OCI-LY7 (cell line): ENCODE measurements around the gene RIOK3. TPM values are rescaled to one million over a fixed set of nuclear protein-coding genes. Genes with fewer than 3 reads are reported as not detected.

Experiments
- BruUV-seq: library from RNA; stranded (reverse); fragments of 400-500 nt; replicated peaks from 2 replicates; lab custom pipeline; 2021; lab: Mats Ljungman, UMichigan
- CTCF ChIA-PET: fragments of 300-600 bp; sonication (Branson Sonifier 250); formaldehyde crosslinking; loops from one replicate; lab custom pipeline; 2022; ENCODE audit warnings: antibody characterized with exemption; ENCODE audit not compliant: unreplicated experiment; lab: Charles Lee
- POLR2A ChIA-PET: fragments of 300-600 bp; sonication (Branson Sonifier 250); formaldehyde crosslinking; loops from one replicate; lab custom pipeline; 2022; ENCODE audit warnings: antibody characterized with exemption; lab: Charles Lee
- DNase-seq: peaks from one replicate; pipeline ENCODE4 v3.0.0-alpha.2; 2015; ENCODE audit warnings: low spot score
- H2AFZ ChIP-seq: fragments of 200-600 bp; sonication (generic), shearing (Covaris generic); 2 replicates; pipeline ENCODE4 v1.6.1; 2014; ENCODE audit warnings: mild to moderate bottlenecking, antibody characterized with exemption, low read length, moderate library complexity
- H3K27ac ChIP-seq: fragments of 200-600 bp; sonication (generic); 2 replicates; pipeline ENCODE4 v1.5.1; 2014; ENCODE audit warnings: mixed run types, low read depth, mild to moderate bottlenecking, moderate library complexity, low read length, inconsistent platforms; ENCODE audit not compliant: poor library complexity, severe bottlenecking
- H3K36me3 ChIP-seq: fragments of 200-600 bp; sonication (generic); 2 replicates; pipeline ENCODE4 v1.6.1; 2014; ENCODE audit warnings: mild to moderate bottlenecking, antibody characterized with exemption, low read length, moderate library complexity, mixed read lengths; ENCODE audit not compliant: insufficient read depth
- H3K4me1 ChIP-seq: fragments of 200-600 bp; sonication (generic); 2 replicates; pipeline ENCODE4 v1.5.1; 2014; ENCODE audit warnings: mild to moderate bottlenecking, low read length; ENCODE audit not compliant: insufficient read depth, poor library complexity, severe bottlenecking
- H3K4me2 ChIP-seq: fragments of 200-600 bp; sonication (generic); 2 replicates; pipeline ENCODE4 v1.6.1; 2014; ENCODE audit warnings: mild to moderate bottlenecking, low read length
- H3K4me3 ChIP-seq: fragments of 200-600 bp; sonication (generic); 2 replicates; pipeline ENCODE4 v1.5.1; 2014; ENCODE audit warnings: mild to moderate bottlenecking, low read depth, low read length; ENCODE audit not compliant: poor library complexity, severe bottlenecking
- H3K79me2 ChIP-seq: fragments of 200-600 bp; sonication (generic); 2 replicates; pipeline ENCODE4 v1.6.1; 2016; ENCODE audit warnings: low read depth, mild to moderate bottlenecking, low read length, moderate library complexity, mixed read lengths; ENCODE audit not compliant: insufficient read depth
- H3K9me2 ChIP-seq: fragments of 200-600 bp; sonication (generic); 2 replicates; pipeline ENCODE4 v1.6.1; 2016; ENCODE audit warnings: mild to moderate bottlenecking, low read length, mixed read lengths; ENCODE audit not compliant: insufficient read depth
- H3K9me3 ChIP-seq: fragments of 200-600 bp; sonication (generic); 2 replicates; pipeline ENCODE4 v1.6.1; 2014; ENCODE audit warnings: mild to moderate bottlenecking, mixed run types, low read length, mixed read lengths
- H4K20me1 ChIP-seq: fragments of 200-600 bp; sonication (generic); 2 replicates; pipeline ENCODE4 v1.6.1; 2014; ENCODE audit warnings: mild to moderate bottlenecking, antibody characterized with exemption, low read length, moderate library complexity, mixed read lengths; ENCODE audit not compliant: insufficient read depth
- EZH2phosphoT487 ChIP-seq: fragments of 200-600 bp; sonication (generic); IDR thresholded peaks from 2 replicates; pipeline ENCODE4 v1.6.1; 2018; ENCODE audit warnings: low read depth, borderline replicate concordance, mild to moderate bottlenecking, mixed run types, antibody characterized with exemption, low read length, moderate library complexity, mixed read lengths
- intact Hi-C: fragments of 100-400 bp; cut with micrococcal nuclease; formaldehyde crosslinking; loops from one replicate; pipeline ENCODE4 v1.10.0; 2022; ENCODE audit not compliant: unreplicated experiment
- total RNA-seq, 2 experiments: library from RNA; depleted of rRNA in 1 of 2; stranded (reverse); fragments of >200 nt in 1 of 2; shearing (Covaris generic) in 1 of 2; gene quantifications; 2 replicates each; pipeline ENCODE4 v1.2.3, GENCODE V29; 2014 to 2022
- TF ChIP-seq, protein P1 (sequence below): fragments of 200-600 bp; sonication (generic); conservative IDR thresholded peaks from 2 replicates; pipeline ENCODE4 v1.5.1; 2014; ENCODE audit warnings: mild to moderate bottlenecking, antibody characterized with exemption, low read length, moderate library complexity, mixed read lengths

The RIOK3 gene
- total RNA-seq, 2 experiments from 2014 or later, result 26.6 to 52.4 TPM

DNA sequence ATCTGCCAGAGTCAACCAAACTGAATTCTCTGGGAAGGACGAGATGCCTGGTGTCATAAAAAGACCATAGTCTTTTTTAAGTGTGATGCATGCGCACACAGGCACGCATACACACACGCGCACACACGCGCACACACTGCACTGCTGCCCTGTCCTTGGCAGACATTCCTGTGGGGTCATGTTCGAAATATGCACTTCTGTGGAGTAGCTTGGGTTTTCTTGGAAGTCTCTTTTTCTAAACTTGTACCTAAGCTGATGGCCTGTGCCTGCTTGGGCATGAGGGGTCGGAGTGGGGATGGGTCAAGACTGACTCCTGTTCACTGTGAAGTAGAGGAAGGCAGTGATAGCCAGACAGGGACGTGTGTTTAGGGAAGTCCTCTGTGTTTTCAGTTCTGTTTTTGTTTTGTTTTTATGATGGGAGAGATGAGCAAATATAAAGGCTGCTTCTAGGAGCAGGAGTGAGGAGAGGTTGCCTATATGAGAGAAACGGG is 46.2 kb downstream of the RIOK3 start:
- DNase-seq, result peak; percentile 48
- intact Hi-C loops, result loop anchor here (2.0 kb wide), 1 partner anchor 47 kb away; the partner anchor contains the start of gene RIOK3
- no TSS peak for BruUV-seq

DNA sequence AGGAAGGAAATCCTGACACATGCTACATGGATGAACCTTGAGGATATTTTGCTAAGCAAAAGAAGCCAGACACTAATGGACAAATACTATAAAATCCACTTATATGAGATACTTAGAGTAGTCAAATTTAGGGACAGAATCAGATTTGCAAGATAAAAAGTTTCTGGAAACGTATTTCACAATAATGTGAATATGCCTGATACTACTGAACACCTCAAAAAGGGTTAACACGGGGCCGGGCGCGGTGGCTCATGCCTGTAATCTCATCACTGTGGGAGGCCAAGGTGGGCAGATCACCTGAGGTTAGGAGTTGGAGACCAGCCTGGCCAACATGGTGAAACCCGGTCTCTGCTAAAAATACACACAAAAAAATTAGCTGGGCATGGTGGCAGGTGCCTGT is 48.5 kb downstream of the RIOK3 start:
- H3K9me2 ChIP-seq, result no peaks in the 10 kb centered on the region
- TF ChIP-seq, protein P1, sequence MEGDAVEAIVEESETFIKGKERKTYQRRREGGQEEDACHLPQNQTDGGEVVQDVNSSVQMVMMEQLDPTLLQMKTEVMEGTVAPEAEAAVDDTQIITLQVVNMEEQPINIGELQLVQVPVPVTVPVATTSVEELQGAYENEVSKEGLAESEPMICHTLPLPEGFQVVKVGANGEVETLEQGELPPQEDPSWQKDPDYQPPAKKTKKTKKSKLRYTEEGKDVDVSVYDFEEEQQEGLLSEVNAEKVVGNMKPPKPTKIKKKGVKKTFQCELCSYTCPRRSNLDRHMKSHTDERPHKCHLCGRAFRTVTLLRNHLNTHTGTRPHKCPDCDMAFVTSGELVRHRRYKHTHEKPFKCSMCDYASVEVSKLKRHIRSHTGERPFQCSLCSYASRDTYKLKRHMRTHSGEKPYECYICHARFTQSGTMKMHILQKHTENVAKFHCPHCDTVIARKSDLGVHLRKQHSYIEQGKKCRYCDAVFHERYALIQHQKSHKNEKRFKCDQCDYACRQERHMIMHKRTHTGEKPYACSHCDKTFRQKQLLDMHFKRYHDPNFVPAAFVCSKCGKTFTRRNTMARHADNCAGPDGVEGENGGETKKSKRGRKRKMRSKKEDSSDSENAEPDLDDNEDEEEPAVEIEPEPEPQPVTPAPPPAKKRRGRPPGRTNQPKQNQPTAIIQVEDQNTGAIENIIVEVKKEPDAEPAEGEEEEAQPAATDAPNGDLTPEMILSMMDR, result no peak
- TF ChIP-seq EZH2phosphoT487, result no peak
- no peak overlapping the region for H3K4me3 ChIP-seq
- no peak for DNase-seq
- H3K27ac ChIP-seq, result no peak overlapping the region
- peaks cover 15% of the 10 kb centered on the region; the same call in 1 of the 2 replicates for H3K36me3 ChIP-seq
- ChIA-PET POLR2A (interaction anchor here (0.7 to 2.6 kb wide), 2 partner anchors 13 to 14 kb away, joined by 3 to 9 read pairs; no protein-coding TSS in a partner anchor), CTCF (no interaction called here)
- H3K79me2 ChIP-seq, result peaks cover 19% of the 10 kb centered on the region; the same call in 1 of the 2 replicates
- BruUV-seq, result no TSS peak
- H2AFZ ChIP-seq, result no peak overlapping the region
- 0 out of 2 replicates have a peak, but pooled peaks cover 9% of the 10 kb centered on the region for H4K20me1 ChIP-seq
- H3K4me2 ChIP-seq, result no peak overlapping the region
- H3K4me1 ChIP-seq, result peaks cover 48% of the 10 kb centered on the region
- intact Hi-C loops, result loop anchor here (2.0 to 10.0 kb wide), 6 partner anchors 79 to 707 kb away; partner anchors contain the start of genes CABLES1, RBBP8 and TTC39C
- H3K9me3 ChIP-seq, result no peaks in the 10 kb centered on the region

More for the DNA sequence above, 46.2 kb downstream of the RIOK3 start:
- ChIA-PET POLR2A (interaction anchor here (0.7 to 2.2 kb wide), 3 partner anchors 9 to 365 kb away, joined by 3 to 6 read pairs (median 3); partner anchors contain the start of gene CABLES1), CTCF (no interaction called here)
- TF ChIP-seq EZH2phosphoT487, result no peak
- TF ChIP-seq, protein P1, result no peak
- Histone ChIP-seq H3K9me2 (no peaks in the 10 kb centered on the region), H2AFZ (peak overlapping the region; percentile 96), H3K4me3 (peak overlapping the region; percentile 14), H4K20me1 (0 out of 2 replicates have a peak, but pooled peaks cover 5% of the 10 kb centered on the region), H3K27ac (peak overlapping the region; percentile 44), H3K36me3 (no peaks in the 10 kb centered on the region), H3K79me2 (peaks cover 7% of the 10 kb centered on the region; the same call in 1 of the 2 replicates), H3K4me2 (peak overlapping the region; percentile 55), H3K4me1 (peaks cover 36% of the 10 kb centered on the region), H3K9me3 (no peaks in the 10 kb centered on the region)
